Bronchial epithelial cell (primary cell): ENCODE data around the gene C6. TPM values are rescaled to one million over a fixed set of nuclear protein-coding genes. Genes with fewer than 3 reads are reported as not detected.
"Not testable (repeated sequence)": the region's sequence is repeated elsewhere in the genome, so short reads cannot be mapped to it uniquely, and the experiment has no call there.

Source experiments
- DNase-seq: peaks from one replicate; pipeline ENCODE4 v3.0.0-alpha.2; 2010; ENCODE audit warnings: low read depth
- FAIRE-seq: peaks from 2 replicates; lab custom pipeline; 2011; peaks lifted over from hg19 to GRCh38; lab: Jason Lieb, UNC
- H3K27me3 ChIP-seq: 2 replicates; pipeline ENCODE4 v1.5.1; 2011; ENCODE audit warnings: low read length; ENCODE audit not compliant: control insufficient read depth, insufficient read depth
- H3K36me3 ChIP-seq: 2 replicates; pipeline ENCODE4 v1.5.1; 2011; ENCODE audit warnings: low read length; ENCODE audit not compliant: control insufficient read depth, insufficient read depth
- H3K4me3 ChIP-seq: 2 replicates; pipeline ENCODE4 v1.5.1; 2011; ENCODE audit warnings: mild to moderate bottlenecking, low read depth, low read length, control low read depth
- total RNA-seq: library from RNA; depleted of rRNA; stranded (reverse); fragments of >200 nt; gene quantifications from 2 replicates; pipeline ENCODE4 v1.2.1, GENCODE V29; 2014
- TF ChIP-seq, protein P1 (sequence below): IDR thresholded peaks from 2 replicates; pipeline ENCODE4 v1.5.1; 2011; ENCODE audit warnings: mild to moderate bottlenecking, moderate library complexity, low read length, control low read depth, inconsistent platforms; ENCODE audit not compliant: insufficient read depth, severe bottlenecking

C6 gene
- total RNA-seq, 1 donor from 2014 or later, result not detected

- Histone ChIP-seq H3K36me3 (no peaks in the 10 kb centered on the region), H3K27me3 (no peaks in the 10 kb centered on the region), H3K4me3 (no peak overlapping the region)
- DNase-seq (no peak), FAIRE-seq (no peak)
- TF ChIP-seq, protein P1, sequence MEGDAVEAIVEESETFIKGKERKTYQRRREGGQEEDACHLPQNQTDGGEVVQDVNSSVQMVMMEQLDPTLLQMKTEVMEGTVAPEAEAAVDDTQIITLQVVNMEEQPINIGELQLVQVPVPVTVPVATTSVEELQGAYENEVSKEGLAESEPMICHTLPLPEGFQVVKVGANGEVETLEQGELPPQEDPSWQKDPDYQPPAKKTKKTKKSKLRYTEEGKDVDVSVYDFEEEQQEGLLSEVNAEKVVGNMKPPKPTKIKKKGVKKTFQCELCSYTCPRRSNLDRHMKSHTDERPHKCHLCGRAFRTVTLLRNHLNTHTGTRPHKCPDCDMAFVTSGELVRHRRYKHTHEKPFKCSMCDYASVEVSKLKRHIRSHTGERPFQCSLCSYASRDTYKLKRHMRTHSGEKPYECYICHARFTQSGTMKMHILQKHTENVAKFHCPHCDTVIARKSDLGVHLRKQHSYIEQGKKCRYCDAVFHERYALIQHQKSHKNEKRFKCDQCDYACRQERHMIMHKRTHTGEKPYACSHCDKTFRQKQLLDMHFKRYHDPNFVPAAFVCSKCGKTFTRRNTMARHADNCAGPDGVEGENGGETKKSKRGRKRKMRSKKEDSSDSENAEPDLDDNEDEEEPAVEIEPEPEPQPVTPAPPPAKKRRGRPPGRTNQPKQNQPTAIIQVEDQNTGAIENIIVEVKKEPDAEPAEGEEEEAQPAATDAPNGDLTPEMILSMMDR, result no peak
Observed at GRCh38 chr5:41194339-41194738, 19.0 kb downstream of the C6 start.

GRCh38 chr5:41193456-41194205 lies 19.7 kb downstream of the C6 start:
- Histone ChIP-seq H3K27me3 (no peaks in the 10 kb centered on the region), H3K4me3 (no peak overlapping the region), H3K36me3 (no peaks in the 10 kb centered on the region)
- DNase-seq (no peak), FAIRE-seq (no peak)
- TF ChIP-seq, protein P1, result no peak

DNA sequence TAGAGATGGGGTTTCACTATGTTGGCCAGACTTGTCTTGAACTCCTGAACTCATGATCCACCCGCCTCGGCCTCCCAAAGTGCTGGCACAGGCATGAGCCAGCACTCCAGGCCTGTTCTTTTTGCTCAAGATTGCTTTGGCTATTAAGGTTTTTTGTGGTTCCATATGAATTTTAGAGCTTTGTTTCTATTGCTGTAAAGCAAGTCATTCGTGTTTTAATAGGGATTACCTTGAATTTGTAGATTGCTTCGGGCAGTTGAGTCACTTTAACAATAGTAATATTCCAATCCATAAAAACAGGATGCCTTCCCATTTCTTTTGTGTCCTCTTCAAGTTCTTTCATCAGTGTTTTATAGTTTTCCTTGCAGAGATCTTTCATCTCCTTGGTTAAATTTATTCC lies 22.1 kb downstream of the C6 start:
- TF ChIP-seq, protein P1, result no peak
- DNase-seq (no peak), FAIRE-seq (no peak)
- H3K4me3 ChIP-seq, result no peak overlapping the region
- H3K27me3 ChIP-seq, result no peaks in the 10 kb centered on the region
- no peaks in the 10 kb centered on the region for H3K36me3 ChIP-seq

GRCh38 chr5:41186143-41186542 lies 27.2 kb downstream of the C6 start:
- TF ChIP-seq, protein P1, result no peak
- no peaks in the 10 kb centered on the region for H3K27me3 ChIP-seq
- DNase-seq (no peak), FAIRE-seq (no peak)
- no peak overlapping the region for H3K4me3 ChIP-seq
- no peaks in the 10 kb centered on the region for H3K36me3 ChIP-seq

DNA sequence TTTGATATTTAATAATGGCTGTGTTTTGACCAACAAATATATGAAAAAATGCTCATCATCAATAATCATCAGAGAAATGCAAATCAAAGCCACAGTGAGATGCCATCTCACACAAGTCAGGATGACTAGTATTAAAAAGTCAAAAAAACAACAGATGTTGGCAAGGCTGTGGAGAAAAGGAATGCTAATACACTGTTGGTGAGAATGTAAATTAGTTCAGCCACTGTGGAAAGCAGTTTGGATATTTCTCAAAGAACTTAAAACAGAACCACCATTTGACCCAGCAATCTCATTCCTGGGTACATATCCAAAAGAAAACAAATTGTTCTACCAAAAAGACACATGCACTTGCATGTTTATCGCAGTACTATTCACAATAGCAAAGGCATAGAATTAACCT lies 30.0 kb downstream of the C6 start:
- H3K27me3 ChIP-seq, H3K36me3 ChIP-seq, FAIRE-seq, H3K4me3 ChIP-seq, DNase-seq: not testable (repeated sequence)

GRCh38 chr5:41182666-41183065 lies 30.7 kb downstream of the C6 start:
- H3K36me3 ChIP-seq, result no peaks in the 10 kb centered on the region
- no peak for DNase-seq
- no peaks in the 10 kb centered on the region for H3K27me3 ChIP-seq
- H3K4me3 ChIP-seq, result no peak overlapping the region
- TF ChIP-seq, protein P1, result no peak
- no peak for FAIRE-seq
